ENCODE data around the gene CRYBG1. TPM values are rescaled to one million over a fixed set of nuclear protein-coding genes. Genes with fewer than 3 reads are reported as not detected.
"Not testable (repeated sequence)": the region's sequence is repeated elsewhere in the genome, so short reads cannot be mapped to it uniquely, and the experiment has no call there.

The CRYBG1 gene
- total RNA-seq, 1 donor = 9.7 TPM

DNA sequence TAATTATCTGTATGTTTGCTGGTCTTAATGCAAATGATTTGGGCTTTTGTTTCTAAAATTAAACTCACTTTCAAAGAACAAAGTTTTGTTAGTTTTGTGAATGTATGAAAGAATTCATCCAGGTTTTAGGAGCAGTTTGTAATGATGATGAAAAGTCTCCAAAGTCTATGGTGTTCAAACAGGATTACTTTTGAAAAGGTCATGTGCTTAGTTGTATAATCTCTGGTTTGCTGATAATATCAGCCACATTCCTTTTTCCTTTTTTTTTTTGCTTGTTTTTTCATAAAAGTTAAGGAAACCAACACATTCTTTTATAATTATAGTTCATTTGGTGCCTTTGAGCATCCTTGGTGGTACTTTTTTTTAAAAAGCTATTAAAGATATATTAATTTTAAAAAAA lies 179.9 kb downstream of the CRYBG1 start:
- no peak for DNase-seq (ENCODE audit: low read depth in 2 of 3, low spot score in 2 of 3)

DNA sequence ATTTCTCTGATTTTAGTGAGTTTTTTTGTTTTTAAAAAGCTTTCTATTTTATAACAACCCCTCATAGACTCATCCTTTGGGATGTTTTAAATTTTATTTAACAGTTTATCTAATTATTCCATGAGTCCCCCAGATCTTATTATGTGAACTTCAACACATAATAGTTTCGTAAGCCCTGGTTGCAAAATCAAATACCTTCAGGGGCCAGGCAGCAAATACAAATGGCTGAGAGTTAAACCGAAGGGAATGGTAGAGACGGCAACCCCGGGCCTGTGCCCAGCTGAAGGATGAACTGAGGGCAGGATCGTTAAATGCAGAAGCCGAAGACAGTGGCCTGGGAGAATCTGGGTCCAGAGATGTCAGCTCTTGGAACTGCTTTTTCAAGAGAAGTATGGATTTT lies 180.4 kb downstream of the CRYBG1 start:
- DNase-seq (ENCODE audit: low read depth in 2 of 3, low spot score in 2 of 3) = no peak

DNA sequence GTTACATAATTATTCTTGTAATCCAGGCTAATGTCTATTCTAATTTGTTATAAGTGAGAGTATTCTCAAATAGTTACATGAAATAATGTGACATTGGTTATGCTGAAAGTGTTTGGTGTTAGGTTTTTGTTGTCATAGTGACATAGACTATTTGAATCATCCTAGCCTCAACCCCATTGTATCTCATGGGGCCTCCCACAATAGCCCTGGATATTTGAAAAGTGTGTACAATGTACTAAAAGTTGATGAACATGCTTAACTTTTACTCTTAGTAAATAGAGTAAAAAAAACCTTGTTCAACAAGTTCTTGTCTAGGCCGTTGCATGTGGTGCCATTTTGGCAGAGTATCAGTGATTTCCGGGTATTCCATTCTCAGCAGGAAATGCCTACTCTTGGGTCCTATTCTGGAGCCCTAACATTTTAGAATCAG lies 185.8 kb downstream of the CRYBG1 start:
- peak in 1 of 3 donors; percentile 34 for DNase-seq (ENCODE audit: low read depth in 2 of 3, low spot score in 2 of 3)

DNA sequence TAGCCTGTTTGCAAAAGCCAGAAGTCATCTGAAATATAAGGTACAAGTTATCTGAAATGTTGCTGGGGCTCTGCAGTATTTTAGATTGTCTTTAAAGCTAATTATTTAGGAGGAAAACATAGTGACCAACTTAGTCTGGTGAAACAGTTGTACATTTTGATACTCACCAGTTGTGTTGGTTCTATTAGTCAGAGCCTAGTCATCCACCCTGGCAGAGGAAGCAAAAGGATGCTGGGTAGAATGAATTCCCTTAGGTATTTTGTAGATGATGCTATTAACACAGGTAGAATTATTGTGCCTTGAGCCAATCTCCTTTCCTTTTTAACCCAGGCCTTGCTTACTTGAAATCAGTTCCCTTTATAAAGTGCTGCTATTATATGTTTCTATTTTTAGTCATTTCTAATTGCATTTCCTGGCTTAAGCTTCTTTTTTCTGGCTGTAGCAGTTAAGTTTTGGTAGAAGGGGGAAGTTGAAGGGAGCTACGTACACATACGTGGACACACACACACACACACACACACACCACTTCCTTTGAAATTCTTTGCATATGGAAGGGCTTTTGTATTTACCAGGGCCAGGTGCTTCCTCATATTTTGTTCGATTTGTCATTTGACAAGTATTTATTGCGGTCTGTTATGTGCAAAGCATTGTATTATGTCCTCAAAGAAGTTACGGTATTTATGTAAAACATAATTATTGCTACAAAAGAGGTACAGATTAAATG lies 186.3 kb downstream of the CRYBG1 start:
- peak in 2 of 3 donors; percentile 80 to 95 for DNase-seq (ENCODE audit: low read depth in 2 of 3, low spot score in 2 of 3)

DNA sequence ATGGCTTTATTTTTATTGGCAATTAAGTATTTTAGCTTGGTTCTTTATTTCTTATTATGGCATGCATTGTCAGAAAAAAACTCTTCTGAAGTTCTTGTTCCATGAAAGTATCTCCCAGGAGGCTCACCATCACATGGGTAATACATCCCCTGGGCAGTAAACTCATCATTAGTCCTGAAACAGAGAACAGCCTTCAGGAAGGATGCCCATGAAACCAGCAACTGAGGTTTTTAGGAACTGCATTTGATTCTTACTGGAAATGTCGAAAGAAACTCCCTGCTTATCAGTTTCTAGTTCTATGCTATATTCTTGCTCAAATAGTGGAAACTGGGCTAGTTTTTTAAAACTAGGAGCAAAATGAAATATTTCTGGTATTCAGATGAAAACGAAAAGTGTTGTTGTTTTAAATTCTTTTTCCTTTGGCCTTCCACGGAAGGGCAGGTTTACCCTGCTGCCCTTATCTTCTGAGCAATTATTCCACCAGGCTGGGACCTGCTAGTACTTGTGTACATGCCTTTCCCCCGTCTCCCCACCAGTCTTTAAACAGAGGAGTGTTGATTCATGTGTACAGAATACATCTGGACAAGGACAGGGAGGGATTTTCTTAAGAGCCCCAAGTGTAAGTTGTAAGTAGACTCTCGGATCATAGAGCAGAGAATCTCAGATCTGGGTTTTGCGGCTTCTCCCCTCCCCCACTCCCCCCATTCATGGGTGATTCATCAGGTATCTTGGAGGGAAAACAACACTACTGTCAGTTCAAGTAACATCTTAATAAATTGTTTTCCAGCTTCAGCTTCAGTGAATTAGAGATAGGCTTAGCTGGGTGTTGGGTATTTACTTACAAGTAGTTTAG lies 187.3 kb downstream of the CRYBG1 start:
- peak in 1 of 3 donors; percentile 25 for DNase-seq (ENCODE audit: low read depth in 2 of 3, low spot score in 2 of 3)

DNA sequence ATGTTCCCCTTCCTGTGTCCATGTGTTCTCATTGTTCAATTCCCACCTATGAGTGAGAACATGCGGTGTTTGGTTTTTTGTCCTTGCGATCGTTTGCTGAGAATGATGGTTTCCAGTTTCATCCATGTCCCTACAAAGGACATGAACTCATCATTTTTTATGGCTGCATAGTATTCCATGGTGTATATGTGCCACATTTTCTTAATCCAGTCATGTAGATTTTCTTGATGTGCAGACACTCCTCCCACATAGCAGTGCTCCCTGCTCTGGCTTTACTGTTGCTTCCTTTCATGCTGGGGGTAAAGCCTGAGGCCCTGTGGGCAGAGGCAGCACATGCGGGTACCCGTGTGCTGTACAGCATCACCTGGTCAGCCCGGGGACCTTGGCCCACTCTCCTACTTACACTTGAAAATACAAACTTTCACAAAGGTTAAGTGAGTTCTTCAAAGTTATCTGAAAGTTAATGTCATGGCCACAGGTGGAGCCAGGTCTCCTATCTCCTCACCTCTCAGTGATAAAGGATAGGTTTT lies 188.5 kb downstream of the CRYBG1 start:
- DNase-seq (ENCODE audit: low read depth in 2 of 3, low spot score in 2 of 3) = not testable (repeated sequence)

DNA sequence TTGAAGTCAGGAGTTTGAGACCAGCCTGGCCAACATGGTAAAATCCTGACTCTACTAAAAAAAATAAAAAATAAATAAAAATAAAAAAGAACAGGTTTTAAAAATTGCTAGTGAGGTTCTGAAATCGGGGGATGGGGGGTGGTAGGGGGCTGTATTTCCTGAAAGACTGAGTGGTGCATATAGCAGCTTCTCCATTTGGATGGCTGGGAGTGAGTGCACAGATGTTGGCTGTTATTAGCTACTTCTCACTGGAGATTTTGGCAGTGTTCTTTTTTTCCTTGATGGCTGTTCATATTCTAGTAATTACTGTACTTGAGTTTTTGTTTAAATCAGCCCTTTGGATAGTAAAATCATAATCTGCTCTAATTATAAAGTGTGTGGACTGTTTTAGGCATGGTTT lies 189.0 kb downstream of the CRYBG1 start:
- no peak for DNase-seq (ENCODE audit: low read depth in 2 of 3, low spot score in 2 of 3)

DNA sequence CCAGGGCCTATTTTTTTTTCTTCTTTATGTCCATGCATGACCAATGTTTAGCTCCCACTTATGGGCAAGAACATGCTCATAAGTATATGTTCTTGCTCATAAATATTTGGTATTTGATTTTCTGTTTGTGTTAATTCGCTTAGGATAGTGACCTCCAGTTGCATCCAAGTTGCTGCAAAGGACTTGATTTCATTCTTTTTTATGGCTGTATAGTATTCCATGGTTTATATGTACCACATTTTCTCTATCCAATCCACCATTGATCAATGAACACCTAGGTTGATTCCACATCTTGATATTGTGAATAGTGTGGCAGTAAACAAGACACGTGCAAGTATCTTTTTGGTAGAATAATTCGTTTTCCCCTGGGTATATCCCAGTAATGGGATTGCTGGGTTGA lies 190.6 kb downstream of the CRYBG1 start:
- no peak for DNase-seq (ENCODE audit: low read depth in 2 of 3, low spot score in 2 of 3)

DNA sequence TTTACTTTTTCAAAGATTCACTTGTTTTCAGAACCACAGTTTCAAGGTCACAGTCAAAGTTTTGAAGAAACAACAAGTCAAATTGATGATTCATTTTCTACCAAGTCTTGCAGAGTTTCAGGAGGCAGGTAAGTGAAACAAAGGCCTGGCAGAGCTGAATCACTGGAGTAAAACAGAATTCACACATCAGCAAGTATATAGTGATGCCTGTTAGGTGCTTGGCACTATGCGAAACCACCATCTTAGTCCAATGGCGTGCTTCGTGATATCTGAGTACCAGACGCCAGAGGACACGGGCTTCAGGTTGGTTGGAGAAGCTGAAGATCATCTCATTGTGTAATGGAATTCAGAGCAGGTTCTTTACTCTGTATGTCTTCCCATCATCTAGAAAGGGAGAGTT lies 192.9 kb downstream of the CRYBG1 start:
- DNase-seq (ENCODE audit: low read depth in 2 of 3, low spot score in 2 of 3) = no peak

DNA sequence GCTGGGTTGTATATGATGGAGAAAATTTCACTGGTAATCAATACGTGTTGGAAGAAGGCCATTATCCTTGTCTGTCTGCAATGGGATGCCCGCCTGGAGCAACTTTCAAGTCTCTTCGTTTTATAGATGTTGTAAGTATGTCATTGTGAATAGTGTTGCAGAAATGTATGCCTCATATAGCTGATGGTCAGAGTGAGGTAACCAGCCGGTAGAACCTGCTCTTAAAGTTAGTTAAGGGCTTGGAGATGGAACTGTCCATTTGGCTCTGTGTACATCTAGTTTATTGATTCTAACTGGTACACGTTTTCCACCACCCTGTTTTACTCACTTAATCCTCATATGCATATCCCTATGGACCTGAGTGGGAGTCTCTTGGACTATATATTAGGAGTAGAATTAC lies 195.2 kb downstream of the CRYBG1 start:
- no peak for DNase-seq (ENCODE audit: low read depth in 2 of 3, low spot score in 2 of 3)

DNA sequence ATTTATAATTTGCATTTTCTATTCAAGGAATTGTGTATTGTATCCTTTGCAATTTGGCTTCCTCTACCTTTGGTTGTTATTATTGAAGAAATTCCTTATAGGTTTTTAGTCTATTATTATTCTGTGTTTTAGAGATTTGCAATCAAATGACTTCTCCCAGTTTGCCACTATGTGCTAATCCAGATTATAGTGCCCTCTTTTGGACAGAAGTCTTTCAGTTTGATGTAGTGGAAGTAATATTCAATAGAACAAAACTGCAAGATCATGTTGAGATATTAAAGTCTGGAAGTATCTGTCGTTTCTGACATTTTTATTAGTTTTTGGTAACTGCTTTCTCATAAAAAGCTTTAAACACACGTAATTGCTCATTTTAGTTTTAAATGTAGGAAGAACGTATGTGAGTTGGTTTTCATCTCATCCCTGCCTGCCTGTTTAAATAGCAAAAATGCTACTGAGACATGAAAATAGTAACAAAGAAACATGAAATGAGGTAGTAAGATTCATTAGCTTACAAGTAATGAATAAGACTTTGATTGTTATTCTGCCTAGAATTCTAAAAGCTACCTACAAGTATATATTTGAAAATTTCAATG lies 195.9 kb downstream of the CRYBG1 start:
- DNase-seq (ENCODE audit: low read depth in 2 of 3, low spot score in 2 of 3) = peak in 1 of 3 donors; percentile 73

DNA sequence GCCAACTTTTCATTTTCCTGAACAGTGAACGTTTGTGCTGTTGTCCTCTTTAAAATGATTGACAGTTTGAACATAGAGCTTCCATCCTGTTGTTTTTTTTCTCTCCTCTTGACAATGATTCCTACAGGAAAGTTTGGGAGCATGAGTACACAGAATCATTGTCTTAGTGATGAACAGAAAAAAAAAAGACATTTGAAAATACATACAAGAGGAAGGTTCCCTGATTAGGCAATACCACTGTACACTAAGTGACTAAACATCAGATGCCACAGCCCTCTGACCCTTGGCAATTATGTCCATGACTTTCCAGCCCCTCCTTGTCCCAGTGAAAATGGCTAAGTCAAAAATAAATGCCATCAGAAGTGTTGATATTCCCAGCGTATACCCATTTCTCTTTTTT lies 197.3 kb downstream of the CRYBG1 start:
- DNase-seq (ENCODE audit: low read depth in 2 of 3, low spot score in 2 of 3) = no peak

DNA sequence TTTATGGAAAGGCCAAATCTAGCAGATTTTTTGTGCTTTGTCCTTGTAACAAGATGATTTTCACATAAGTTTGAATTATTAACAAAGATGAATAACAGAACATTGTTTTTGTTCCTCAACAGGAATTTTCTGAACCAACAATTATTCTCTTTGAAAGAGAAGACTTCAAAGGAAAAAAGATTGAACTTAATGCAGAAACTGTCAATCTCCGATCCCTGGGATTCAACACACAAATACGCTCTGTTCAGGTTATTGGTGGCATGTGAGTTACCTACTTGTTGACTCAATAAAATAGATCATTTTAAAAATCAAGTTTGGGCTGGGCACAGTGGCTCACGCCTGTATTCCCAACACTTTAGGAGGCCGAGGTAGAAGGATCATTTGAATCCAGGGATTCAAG lies 197.8 kb downstream of the CRYBG1 start:
- DNase-seq (ENCODE audit: low read depth in 2 of 3, low spot score in 2 of 3) = no peak

DNA sequence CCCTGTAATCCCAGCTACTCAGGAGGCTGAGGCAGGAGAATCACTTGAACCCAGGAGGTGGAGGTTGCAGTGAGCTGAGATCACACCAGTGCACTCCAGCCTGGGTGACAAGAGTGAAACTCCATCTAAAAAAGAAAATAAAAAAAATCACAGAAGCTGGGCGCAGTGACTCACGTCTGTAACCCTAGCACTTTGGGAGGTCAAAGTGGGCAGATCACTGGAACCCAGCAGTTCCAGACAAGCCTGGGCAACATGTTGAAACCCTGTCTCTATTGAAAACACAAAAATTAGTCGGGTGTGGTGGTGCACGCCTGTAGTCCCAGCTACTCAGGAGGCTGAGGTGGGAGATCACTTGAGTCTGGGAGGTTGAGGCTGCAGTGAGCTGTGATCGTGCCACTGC lies 199.1 kb downstream of the CRYBG1 start:
- not testable (repeated sequence) for DNase-seq (ENCODE audit: low read depth in 2 of 3, low spot score in 2 of 3)

DNA sequence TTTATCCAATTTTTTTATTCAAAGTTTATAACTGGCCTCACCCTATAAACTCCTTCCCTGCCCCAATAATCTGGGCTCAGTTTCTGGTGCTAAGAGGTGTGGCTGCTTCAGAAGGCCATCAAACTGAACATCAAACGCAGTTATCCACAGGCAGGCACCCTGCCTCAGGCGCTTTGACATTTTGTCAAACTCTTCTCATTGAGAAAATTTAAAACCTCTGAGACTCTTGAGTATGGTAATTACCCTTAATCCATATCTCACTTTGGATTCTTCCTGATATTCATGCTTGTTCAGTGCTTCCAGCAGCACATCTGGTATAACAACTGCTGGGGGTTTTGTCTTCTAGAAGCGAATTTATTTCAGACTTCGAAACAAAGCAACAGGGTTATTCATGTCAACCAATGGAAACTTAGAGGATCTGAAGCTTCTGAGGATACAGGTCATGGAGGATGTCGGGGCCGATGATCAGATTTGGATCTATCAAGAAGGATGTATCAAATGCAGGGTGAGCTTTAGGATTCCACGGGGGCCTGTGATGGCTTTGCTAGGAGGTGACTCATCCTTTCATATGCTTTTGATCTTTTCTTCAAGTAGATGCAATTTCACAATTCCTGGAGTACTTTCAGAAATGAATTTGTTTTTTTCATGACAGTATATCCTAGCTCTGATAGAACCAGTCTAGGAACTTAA lies 200.6 kb downstream of the CRYBG1 start:
- DNase-seq (ENCODE audit: low read depth in 2 of 3, low spot score in 2 of 3) = peak in 1 of 3 donors; percentile 16

DNA sequence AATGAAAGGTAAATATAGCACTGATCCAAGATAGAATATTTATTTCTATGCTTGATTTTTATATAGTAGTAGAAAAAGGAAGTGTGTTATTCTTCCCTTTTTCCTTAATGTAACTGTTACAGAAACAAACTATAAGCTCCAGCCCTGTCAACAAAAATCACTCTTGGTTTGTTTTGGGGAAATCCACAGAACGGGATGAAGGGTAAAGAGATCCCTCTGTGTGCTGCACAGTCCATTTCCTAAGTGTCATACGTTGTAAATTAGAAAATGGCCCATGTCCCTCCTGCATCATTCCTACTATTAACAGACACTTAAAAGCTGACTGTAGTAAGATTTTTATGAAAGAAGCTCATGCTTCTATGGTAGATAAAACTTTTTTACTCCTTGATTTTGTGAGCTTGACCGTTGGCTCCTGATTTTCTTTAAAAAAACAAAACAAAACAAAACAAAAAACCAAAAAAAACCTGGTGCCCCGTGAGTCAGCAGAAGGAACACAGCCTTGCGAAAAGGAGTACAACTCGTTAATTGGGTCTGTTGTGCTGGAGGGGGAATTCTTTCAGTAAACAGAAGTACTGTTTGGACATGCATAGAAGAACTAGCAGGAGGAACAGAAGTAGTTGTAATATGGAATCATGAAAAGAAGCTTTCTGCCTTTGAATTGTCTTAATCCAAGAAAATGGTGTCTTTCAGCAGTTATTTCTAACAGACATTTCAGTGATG lies 201.3 kb downstream of the CRYBG1 start:
- peak in 1 of 3 donors; percentile 4 for DNase-seq (ENCODE audit: low read depth in 2 of 3, low spot score in 2 of 3)

DNA sequence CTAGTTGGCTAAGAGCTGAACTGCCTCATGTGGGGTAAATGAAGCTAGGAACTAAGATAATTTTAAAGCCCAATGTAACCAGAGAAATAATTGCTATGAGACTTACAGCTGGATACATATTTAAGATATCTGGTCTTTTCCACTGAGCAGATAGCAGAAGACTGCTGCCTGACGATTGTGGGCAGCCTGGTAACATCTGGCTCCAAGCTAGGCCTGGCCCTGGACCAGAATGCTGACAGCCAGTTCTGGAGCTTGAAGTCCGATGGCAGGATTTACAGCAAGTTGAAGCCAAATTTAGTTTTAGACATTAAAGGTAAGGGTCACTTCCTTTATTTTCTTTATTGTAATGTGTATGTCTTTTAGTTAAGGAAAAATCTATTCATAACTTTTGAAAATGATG lies 203.1 kb downstream of the CRYBG1 start:
- DNase-seq (ENCODE audit: low read depth in 2 of 3, low spot score in 2 of 3) = no peak

DNA sequence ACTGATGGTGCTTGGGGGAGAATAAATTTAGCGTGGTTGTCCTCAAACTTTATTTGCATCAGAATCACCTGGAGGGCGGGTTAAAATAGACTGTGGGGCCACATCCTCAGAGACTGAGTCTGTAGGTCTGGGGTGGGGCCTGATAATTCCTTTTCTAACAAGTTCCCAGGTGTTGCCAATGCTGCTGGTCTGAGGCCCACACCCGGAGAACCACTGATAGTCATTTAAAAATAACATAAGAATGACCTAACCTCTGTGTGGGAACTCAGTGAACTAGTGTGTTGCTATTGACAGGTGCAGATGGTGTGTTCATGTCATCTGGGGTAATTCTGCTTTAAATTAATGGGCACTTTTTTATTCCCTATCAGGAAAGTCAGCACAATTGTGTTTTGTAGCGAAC lies 204.0 kb downstream of the CRYBG1 start:
- no peak for DNase-seq (ENCODE audit: low read depth in 2 of 3, low spot score in 2 of 3)

DNA sequence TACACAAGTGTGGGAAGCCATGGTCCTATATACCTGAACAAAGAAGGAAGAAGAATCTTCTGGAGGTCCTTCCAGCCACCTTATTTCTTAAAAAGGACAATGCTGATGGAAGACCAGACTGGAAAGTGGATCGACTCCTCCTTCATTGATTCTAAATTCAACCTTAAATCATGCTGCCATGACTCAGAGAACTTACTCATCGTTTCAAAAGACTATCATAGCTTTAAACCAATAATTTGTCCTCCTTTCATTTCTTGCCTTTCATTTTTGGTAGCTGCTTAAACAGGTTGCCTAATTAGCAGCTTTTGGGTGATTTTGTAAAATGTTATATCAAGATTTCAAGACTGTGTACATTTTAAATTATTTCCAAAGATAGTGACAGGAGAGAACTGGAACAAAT lies 208.0 kb downstream of the CRYBG1 start:
- no peak for DNase-seq (ENCODE audit: low read depth in 2 of 3, low spot score in 2 of 3)

DNA sequence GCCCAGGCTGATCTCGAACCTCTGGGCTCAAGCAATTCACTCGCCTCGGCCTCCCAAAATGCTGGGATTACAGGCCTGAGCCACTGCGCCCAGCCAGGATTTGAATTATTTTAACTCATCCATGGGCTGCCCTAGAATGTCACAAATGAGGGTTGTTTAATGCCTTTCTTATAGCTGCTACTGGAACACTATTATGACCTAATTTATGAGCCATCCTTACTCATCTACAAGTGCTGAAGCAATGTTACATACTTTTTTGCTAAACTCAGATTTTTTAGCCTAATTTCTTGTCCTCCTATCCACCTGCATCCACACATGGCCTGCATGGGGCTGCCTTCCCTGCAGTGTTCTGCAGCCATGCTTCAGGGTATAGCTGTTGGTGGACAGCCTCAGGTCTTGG lies 208.9 kb downstream of the CRYBG1 start:
- DNase-seq (ENCODE audit: low read depth in 2 of 3, low spot score in 2 of 3) = no peak
